ENCODE data around the gene DNAJC5. TPM values are rescaled to one million over a fixed set of nuclear protein-coding genes. Genes with fewer than 3 reads are reported as not detected.

Gene DNAJC5
- total and polyA plus RNA-seq, 2 experiments from 2014 or later: 7.1 to 33.5 TPM

GRCh38 chr20:63919130-63919529 is 24.2 kb downstream of the DNAJC5 start:
- H3K79me2 ChIP-seq (replicated peaks; ENCODE audit: insufficient read depth): peaks cover 34% of the 10 kb centered on the region
- H3K9me3 Mint-ChIP-seq: peaks cover 3% of the 10 kb centered on the region; the same call in 2 of the 3 replicates

More at GRCh38 chr20:63919130-63919529, 24.2 kb downstream of the DNAJC5 start:
- no peaks in the 10 kb centered on the region for H3K36me3 ChIP-seq (ENCODE audit: insufficient read depth)
- no peak overlapping the region for H3K4me2 ChIP-seq
- no peak overlapping the region for H3K27ac Mint-ChIP-seq
- H3K9me2 ChIP-seq (ENCODE audit: insufficient read depth): no peaks in the 10 kb centered on the region
- no peaks in the 10 kb centered on the region for H3K4me1 Mint-ChIP-seq
- no peak overlapping the region for H3K4me3 ChIP-seq
- H2AFZ ChIP-seq: no peak overlapping the region
- H3K27me3 ChIP-seq (ENCODE audit: insufficient read depth): no peaks in the 10 kb centered on the region
- no peak overlapping the region for H3K4me3 Mint-ChIP-seq
- no peaks in the 10 kb centered on the region for H3F3A ChIP-seq (replicated peaks; ENCODE audit: low read depth)
- TF ChIP-seq ZNF114 (CRISPR knock-in tag; IDR thresholded peaks at IDR 0.05): no peak
- no peak for TF ChIP-seq CREB1 (CRISPR knock-in tag; IDR thresholded peaks at IDR 0.05; ENCODE audit: low read depth)
- no peak for TF ChIP-seq REST (IDR thresholded peaks at IDR 0.05; ENCODE audit: unreplicated experiment)
- no peak for TF ChIP-seq POLR2AphosphoS5 (IDR thresholded peaks at IDR 0.05; ENCODE audit: low read depth)
- no peak for TF ChIP-seq EZH2 (IDR thresholded peaks at IDR 0.05; ENCODE audit: low read depth, unreplicated experiment)
- no peak for TF ChIP-seq ZNF462 (CRISPR knock-in tag; IDR thresholded peaks at IDR 0.05)
- TF ChIP-seq JUNB (IDR thresholded peaks at IDR 0.05; ENCODE audit: unreplicated experiment): no peak
- no peak for TF ChIP-seq STAT1 (IDR thresholded peaks at IDR 0.05; ENCODE audit: unreplicated experiment)
- TF ChIP-seq NANOG (IDR thresholded peaks at IDR 0.05; ENCODE audit: borderline replicate concordance): no peak
- TF ChIP-seq EZH2phosphoT487 (IDR thresholded peaks at IDR 0.05; ENCODE audit: unreplicated experiment): no peak
- no peak for TF ChIP-seq ETS1 (IDR thresholded peaks at IDR 0.05)
- TF ChIP-seq CTCF (conservative IDR thresholded peaks at IDR 0.05; ENCODE audit: low read depth in 2 of 2): no peak
- no peak for TF ChIP-seq ZNF331 (CRISPR knock-in tag; IDR thresholded peaks at IDR 0.05; ENCODE audit: low read depth)
- H3K27me3 Mint-ChIP-seq (ENCODE audit: insufficient read depth, low read depth, poor library complexity): peaks cover 8% of the 10 kb centered on the region
- DNase-seq (ENCODE audit: low spot score): no peak
- H3K27ac ChIP-seq (ENCODE audit: low read depth): no peak overlapping the region
- no peaks in the 10 kb centered on the region; the same call in 1 of the 2 replicates for H4K20me1 ChIP-seq (replicated peaks; ENCODE audit: insufficient read depth)
- ATAC-seq: no peak
- peaks cover 26% of the 10 kb centered on the region for H3K36me3 Mint-ChIP-seq (ENCODE audit: low read depth)
- H3K4me1 ChIP-seq (ENCODE audit: insufficient read depth): no peaks in the 10 kb centered on the region
